Fibroblast of villous mesenchyme (primary cell): ENCODE results near the gene IGF1R. TPM values are rescaled to one million over a fixed set of nuclear protein-coding genes. Genes with fewer than 3 reads are reported as not detected.
"Not testable (repeated sequence)": the region's sequence is repeated elsewhere in the genome, so short reads cannot be mapped to it uniquely, and the experiment has no call there.

Experiments
- DNase-seq: peaks from one replicate; pipeline ENCODE4 v3.0.0-alpha.2; 2010; ENCODE audit warnings: low read depth
- H3K4me3 ChIP-seq: 2 replicates; pipeline ENCODE4 v1.5.1; 2011; ENCODE audit warnings: low read depth, mild to moderate bottlenecking, low read length
- total RNA-seq: library from RNA; depleted of rRNA; stranded (reverse); fragments of >200 nt; gene quantifications from 2 replicates; pipeline ENCODE4 v1.2.3, GENCODE V29; 2012
- TF ChIP-seq, protein P1 (sequence below): IDR thresholded peaks from 2 replicates; pipeline ENCODE4 v1.5.1; 2012; ENCODE audit warnings: low read depth, mild to moderate bottlenecking, low read length; ENCODE audit not compliant: insufficient read depth

The IGF1R gene
- total RNA-seq, 1 donor, result 19.4 TPM

GRCh38 chr15:98612490-98613110 is 35.7 kb upstream of the IGF1R start:
- TF ChIP-seq, protein P1, sequence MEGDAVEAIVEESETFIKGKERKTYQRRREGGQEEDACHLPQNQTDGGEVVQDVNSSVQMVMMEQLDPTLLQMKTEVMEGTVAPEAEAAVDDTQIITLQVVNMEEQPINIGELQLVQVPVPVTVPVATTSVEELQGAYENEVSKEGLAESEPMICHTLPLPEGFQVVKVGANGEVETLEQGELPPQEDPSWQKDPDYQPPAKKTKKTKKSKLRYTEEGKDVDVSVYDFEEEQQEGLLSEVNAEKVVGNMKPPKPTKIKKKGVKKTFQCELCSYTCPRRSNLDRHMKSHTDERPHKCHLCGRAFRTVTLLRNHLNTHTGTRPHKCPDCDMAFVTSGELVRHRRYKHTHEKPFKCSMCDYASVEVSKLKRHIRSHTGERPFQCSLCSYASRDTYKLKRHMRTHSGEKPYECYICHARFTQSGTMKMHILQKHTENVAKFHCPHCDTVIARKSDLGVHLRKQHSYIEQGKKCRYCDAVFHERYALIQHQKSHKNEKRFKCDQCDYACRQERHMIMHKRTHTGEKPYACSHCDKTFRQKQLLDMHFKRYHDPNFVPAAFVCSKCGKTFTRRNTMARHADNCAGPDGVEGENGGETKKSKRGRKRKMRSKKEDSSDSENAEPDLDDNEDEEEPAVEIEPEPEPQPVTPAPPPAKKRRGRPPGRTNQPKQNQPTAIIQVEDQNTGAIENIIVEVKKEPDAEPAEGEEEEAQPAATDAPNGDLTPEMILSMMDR, result no peak
- DNase-seq, result no peak
- no peak overlapping the region for H3K4me3 ChIP-seq

DNA sequence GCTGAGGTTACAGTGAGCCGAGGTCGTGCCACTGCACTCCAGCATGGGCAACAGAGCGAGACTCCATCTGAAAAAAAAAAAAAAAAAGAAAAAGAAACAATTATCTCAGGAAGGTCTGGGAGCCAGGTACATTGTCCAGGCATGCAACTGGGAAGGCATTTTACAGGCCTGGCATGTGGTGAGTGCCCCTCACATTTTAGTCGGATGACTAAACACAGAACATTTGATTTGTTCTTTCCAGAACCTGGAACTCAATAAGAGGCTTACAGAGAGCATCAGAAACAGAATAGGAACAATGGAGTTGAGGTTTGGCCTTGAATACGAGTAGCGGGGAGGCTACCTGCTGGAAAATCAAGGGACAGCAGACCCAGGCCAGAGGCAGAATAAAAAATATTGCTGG is 33.7 kb upstream of the IGF1R start:
- TF ChIP-seq, protein P1, result no peak
- H3K4me3 ChIP-seq, result no peak overlapping the region
- DNase-seq, result no peak

GRCh38 chr15:98616397-98616796 is 31.9 kb upstream of the IGF1R start:
- TF ChIP-seq, protein P1, result no peak
- no peak for DNase-seq
- no peak overlapping the region for H3K4me3 ChIP-seq

GRCh38 chr15:98617328-98617980 is 30.9 kb upstream of the IGF1R start:
- DNase-seq, result no peak
- TF ChIP-seq, protein P1, result no peak
- H3K4me3 ChIP-seq, result no peak overlapping the region

DNA sequence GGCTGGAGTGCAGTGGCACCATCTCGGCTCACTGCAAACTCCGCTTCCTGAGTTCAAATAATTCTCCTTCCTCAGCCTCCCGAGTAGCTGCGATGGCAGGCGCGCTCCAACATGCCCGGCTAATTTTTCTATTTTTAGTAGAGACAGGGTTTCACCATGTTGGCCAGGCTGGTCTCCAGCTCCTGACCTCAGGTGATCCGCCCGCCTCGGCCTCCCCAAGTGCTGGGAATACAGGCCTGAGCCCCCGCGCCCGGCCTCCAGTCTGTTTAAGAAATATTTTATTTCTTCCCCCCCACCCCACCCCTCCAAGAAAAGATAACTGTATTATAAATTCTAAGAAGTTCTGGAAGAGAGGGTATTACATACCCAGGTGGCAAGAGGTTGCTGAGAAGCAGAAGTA is 29.8 kb upstream of the IGF1R start:
- DNase-seq, H3K4me3 ChIP-seq: not testable (repeated sequence)

GRCh38 chr15:98620020-98620419 is 28.3 kb upstream of the IGF1R start:
- TF ChIP-seq, protein P1, result no peak
- no peak for DNase-seq
- H3K4me3 ChIP-seq, result no peak overlapping the region

GRCh38 chr15:98621021-98621420 is 27.3 kb upstream of the IGF1R start:
- DNase-seq, result no peak
- TF ChIP-seq, protein P1, result no peak
- no peak overlapping the region for H3K4me3 ChIP-seq
